ENCODE measurements around the gene SYNGAP1. TPM values are rescaled to one million over a fixed set of nuclear protein-coding genes. Genes with fewer than 3 reads are reported as not detected.

SYNGAP1 gene
- total RNA-seq, 3 donors from 2014 or later (not counting 1 experiment from before 2014, with no cell fraction given), result 43.5 to 61.6 (median 55.8) TPM

- TF ChIP-seq, protein P1, sequence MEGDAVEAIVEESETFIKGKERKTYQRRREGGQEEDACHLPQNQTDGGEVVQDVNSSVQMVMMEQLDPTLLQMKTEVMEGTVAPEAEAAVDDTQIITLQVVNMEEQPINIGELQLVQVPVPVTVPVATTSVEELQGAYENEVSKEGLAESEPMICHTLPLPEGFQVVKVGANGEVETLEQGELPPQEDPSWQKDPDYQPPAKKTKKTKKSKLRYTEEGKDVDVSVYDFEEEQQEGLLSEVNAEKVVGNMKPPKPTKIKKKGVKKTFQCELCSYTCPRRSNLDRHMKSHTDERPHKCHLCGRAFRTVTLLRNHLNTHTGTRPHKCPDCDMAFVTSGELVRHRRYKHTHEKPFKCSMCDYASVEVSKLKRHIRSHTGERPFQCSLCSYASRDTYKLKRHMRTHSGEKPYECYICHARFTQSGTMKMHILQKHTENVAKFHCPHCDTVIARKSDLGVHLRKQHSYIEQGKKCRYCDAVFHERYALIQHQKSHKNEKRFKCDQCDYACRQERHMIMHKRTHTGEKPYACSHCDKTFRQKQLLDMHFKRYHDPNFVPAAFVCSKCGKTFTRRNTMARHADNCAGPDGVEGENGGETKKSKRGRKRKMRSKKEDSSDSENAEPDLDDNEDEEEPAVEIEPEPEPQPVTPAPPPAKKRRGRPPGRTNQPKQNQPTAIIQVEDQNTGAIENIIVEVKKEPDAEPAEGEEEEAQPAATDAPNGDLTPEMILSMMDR (IDR thresholded peaks at IDR 0.05), result no peak
- WGBS (ENCODE audit: insufficient coverage), result 51% methylated on average over 16 of the region's 17 CpGs
- Mint-ChIP-seq H3K27ac (peak overlapping the region in 1 of 2 donors; percentile 92), H3K4me3 (no peak overlapping the region), H3K36me3 (peaks cover 7% of the 10 kb centered on the region), H3K9me3 (no peaks in the 10 kb centered on the region), H3K4me1 (peaks cover 41 to 54% of the 10 kb centered on the region in 2 donors), H3K27me3 (ENCODE audit: low read depth in 2 of 2) (no peaks in the 10 kb centered on the region)
- Histone ChIP-seq H3K27me3 (ENCODE audit: control insufficient read depth, insufficient read depth, low read length) (no peaks in the 10 kb centered on the region), H3K9me3 (ENCODE audit: control insufficient read depth, insufficient read depth, low read length) (no peaks in the 10 kb centered on the region), H3K36me3 (ENCODE audit: control insufficient read depth, insufficient read depth, low read length) (peaks cover 29% of the 10 kb centered on the region), H3K4me3 (ENCODE audit: low read length) (no peak overlapping the region), H3K27ac (ENCODE audit: low read length) (no peak overlapping the region), H3K4me1 (ENCODE audit: control insufficient read depth, insufficient read depth, low read length) (peaks cover 44% of the 10 kb centered on the region)
- ATAC-seq, result no peak
- intact Hi-C loops (cut with micrococcal nuclease), result no loop called here
- no peak for DNase-seq
These were observed 13.8 kb downstream of the SYNGAP1 start for GRCh38 chr6:33433544-33434191.

DNA sequence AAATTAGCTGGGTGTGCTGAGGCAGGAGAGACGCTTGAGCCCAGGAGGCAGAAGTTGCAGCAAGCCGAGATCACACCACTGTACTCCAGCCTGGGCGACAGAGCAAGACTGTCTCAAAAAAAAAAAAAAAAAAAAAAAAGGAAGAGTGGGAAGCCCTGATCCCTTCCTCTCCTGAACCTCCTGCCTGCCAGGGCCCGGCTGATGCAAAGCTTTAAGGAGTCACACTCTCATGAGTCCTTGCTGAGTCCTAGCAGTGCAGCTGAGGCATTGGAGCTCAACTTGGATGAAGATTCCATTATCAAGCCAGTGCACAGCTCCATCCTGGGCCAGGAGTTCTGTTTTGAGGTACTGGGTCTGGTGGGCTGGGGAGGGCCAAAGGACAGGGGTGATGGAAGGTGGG is 15.1 kb downstream of the SYNGAP1 start:
- no peak overlapping the region for H3K27ac ChIP-seq (ENCODE audit: low read length)
- TF ChIP-seq, protein P1 (IDR thresholded peaks at IDR 0.05), result no peak
- H3K36me3 Mint-ChIP-seq, result peaks cover 7% of the 10 kb centered on the region
- ATAC-seq, result no peak
- H3K9me3 Mint-ChIP-seq, result no peaks in the 10 kb centered on the region
- 95% methylated on average over 4 of the region's 4 CpGs for WGBS (ENCODE audit: insufficient coverage)
- no peak overlapping the region for H3K4me3 Mint-ChIP-seq
- H3K4me1 ChIP-seq (ENCODE audit: control insufficient read depth, insufficient read depth, low read length), result peaks cover 33% of the 10 kb centered on the region
- H3K9me3 ChIP-seq (ENCODE audit: control insufficient read depth, insufficient read depth, low read length), result no peaks in the 10 kb centered on the region
- peaks cover 34% of the 10 kb centered on the region for H3K36me3 ChIP-seq (ENCODE audit: control insufficient read depth, insufficient read depth, low read length)
- H3K27me3 ChIP-seq (ENCODE audit: control insufficient read depth, insufficient read depth, low read length), result no peaks in the 10 kb centered on the region
- H3K27me3 Mint-ChIP-seq (ENCODE audit: low read depth in 2 of 2), result no peaks in the 10 kb centered on the region
- no peak for DNase-seq
- no peak overlapping the region for H3K27ac Mint-ChIP-seq
- intact Hi-C loops (cut with micrococcal nuclease), result no loop called here
- peaks cover 28 to 41% of the 10 kb centered on the region in 2 donors for H3K4me1 Mint-ChIP-seq
- no peak overlapping the region for H3K4me3 ChIP-seq (ENCODE audit: low read length)

DNA sequence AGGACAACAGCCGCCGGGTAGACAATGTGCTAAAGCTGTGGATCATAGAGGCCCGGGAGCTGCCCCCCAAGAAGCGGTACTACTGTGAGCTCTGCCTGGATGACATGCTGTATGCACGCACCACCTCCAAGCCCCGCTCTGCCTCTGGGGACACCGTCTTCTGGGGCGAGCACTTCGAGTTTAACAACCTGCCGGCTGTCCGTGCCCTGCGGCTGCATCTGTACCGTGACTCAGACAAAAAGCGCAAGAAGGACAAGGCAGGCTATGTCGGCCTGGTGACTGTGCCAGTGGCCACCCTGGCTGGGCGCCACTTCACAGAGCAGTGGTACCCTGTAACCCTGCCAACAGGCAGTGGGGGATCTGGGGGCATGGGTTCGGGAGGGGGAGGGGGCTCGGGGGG is 17.8 kb downstream of the SYNGAP1 start:
- 97% methylated on average over 17 of the region's 18 CpGs for WGBS (ENCODE audit: insufficient coverage)
- Mint-ChIP-seq H3K9me3 (no peaks in the 10 kb centered on the region), H3K4me1 (peaks cover 6 to 14% of the 10 kb centered on the region in 2 donors), H3K27me3 (ENCODE audit: low read depth in 2 of 2) (no peaks in the 10 kb centered on the region), H3K36me3 (peaks cover 7% of the 10 kb centered on the region), H3K4me3 (no peak overlapping the region), H3K27ac (no peak overlapping the region)
- Histone ChIP-seq H3K36me3 (ENCODE audit: control insufficient read depth, insufficient read depth, low read length) (peaks cover 40% of the 10 kb centered on the region), H3K4me3 (ENCODE audit: low read length) (no peak overlapping the region), H3K27ac (ENCODE audit: low read length) (no peak overlapping the region), H3K9me3 (ENCODE audit: control insufficient read depth, insufficient read depth, low read length) (no peaks in the 10 kb centered on the region), H3K27me3 (ENCODE audit: control insufficient read depth, insufficient read depth, low read length) (no peaks in the 10 kb centered on the region), H3K4me1 (ENCODE audit: control insufficient read depth, insufficient read depth, low read length) (peaks cover 6% of the 10 kb centered on the region)
- no peak for ATAC-seq
- no peak for DNase-seq
- intact Hi-C loops (cut with micrococcal nuclease), result no loop called here
- TF ChIP-seq, protein P1 (IDR thresholded peaks at IDR 0.05), result no peak
